Measurements from ENCODE around the gene SLC35F1.

SLC35F1 gene

GRCh38 chr6:118198746-118199145 lies 291.7 kb downstream of the SLC35F1 start:
- H3K4me3 ChIP-seq (ENCODE audit: low read depth, low read length), result no peak overlapping the region
- TF ChIP-seq, protein P1, sequence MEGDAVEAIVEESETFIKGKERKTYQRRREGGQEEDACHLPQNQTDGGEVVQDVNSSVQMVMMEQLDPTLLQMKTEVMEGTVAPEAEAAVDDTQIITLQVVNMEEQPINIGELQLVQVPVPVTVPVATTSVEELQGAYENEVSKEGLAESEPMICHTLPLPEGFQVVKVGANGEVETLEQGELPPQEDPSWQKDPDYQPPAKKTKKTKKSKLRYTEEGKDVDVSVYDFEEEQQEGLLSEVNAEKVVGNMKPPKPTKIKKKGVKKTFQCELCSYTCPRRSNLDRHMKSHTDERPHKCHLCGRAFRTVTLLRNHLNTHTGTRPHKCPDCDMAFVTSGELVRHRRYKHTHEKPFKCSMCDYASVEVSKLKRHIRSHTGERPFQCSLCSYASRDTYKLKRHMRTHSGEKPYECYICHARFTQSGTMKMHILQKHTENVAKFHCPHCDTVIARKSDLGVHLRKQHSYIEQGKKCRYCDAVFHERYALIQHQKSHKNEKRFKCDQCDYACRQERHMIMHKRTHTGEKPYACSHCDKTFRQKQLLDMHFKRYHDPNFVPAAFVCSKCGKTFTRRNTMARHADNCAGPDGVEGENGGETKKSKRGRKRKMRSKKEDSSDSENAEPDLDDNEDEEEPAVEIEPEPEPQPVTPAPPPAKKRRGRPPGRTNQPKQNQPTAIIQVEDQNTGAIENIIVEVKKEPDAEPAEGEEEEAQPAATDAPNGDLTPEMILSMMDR (IDR thresholded peaks at IDR 0.05; ENCODE audit: low read depth, low read length), result no peak

DNA sequence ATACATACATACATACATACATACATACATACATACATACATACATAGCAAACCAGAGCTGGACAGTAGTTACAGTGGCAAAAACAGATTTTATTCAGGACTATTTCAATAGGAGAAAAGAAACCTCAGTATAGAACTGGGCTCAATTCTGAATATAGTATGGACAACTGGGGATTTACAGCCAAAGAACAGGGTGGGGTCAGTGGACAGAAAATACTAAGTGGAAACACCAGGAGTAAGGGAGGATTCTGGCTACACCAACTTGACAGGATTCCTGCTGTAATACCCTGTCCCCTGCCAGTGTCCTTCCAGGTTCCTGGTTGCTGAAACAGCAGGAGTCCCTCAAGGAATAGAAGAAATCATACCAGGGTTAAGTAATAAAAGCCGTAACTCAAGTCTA lies 293.1 kb downstream of the SLC35F1 start:
- no peak overlapping the region for H3K4me3 ChIP-seq (ENCODE audit: low read depth, low read length)
- TF ChIP-seq, protein P1 (IDR thresholded peaks at IDR 0.05; ENCODE audit: low read depth, low read length), result no peak

DNA sequence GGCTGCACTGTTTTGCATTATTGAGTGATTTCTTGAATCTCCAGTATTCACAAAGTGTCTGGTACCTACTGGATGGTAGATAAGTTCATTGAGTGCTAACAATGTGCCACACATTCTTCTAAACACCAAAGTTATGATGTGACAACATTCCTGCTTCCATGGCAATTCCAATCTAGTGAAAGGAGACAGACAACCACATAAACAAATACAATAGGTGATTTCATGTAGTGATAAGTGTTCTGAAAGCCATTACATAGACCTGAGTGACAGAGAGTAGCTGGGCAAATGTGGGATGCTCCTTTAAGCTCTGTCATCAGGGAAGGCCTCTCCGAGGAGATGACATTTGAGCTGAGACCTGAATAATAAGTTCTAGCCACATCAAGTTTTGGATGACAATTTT lies 295.5 kb downstream of the SLC35F1 start:
- TF ChIP-seq, protein P1 (IDR thresholded peaks at IDR 0.05; ENCODE audit: low read depth, low read length), result no peak
- no peak overlapping the region for H3K4me3 ChIP-seq (ENCODE audit: low read depth, low read length)

DNA sequence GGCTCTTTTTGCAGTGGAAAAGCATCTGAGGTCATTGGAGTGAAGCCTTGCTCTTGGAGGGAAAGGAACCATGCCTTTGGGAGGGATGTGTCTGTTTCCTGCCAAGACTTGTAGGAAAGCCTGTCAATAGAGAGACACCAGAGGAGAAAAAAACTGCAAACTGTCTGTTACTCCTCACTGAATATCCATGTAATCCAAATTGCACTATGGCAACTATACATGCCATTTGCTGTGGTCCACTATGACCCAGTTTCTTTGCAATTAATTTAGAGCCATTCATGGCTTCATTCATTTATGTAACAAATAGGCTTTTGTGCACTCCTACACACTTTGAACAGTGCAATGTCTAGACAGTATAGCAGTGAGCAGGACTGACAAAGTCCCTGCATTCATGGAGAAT lies 296.5 kb downstream of the SLC35F1 start:
- TF ChIP-seq, protein P1 (IDR thresholded peaks at IDR 0.05; ENCODE audit: low read depth, low read length), result no peak
- no peak overlapping the region for H3K4me3 ChIP-seq (ENCODE audit: low read depth, low read length)

GRCh38 chr6:118206221-118206620 lies 299.2 kb downstream of the SLC35F1 start:
- TF ChIP-seq, protein P1 (IDR thresholded peaks at IDR 0.05; ENCODE audit: low read depth, low read length), result no peak
- H3K4me3 ChIP-seq (ENCODE audit: low read depth, low read length), result no peak overlapping the region

- H3K4me3 ChIP-seq (ENCODE audit: low read depth, low read length), result no peak overlapping the region
- TF ChIP-seq, protein P1 (IDR thresholded peaks at IDR 0.05; ENCODE audit: low read depth, low read length), result no peak
Measured at GRCh38 chr6:118207947-118208346, 300.9 kb downstream of the SLC35F1 start.

DNA sequence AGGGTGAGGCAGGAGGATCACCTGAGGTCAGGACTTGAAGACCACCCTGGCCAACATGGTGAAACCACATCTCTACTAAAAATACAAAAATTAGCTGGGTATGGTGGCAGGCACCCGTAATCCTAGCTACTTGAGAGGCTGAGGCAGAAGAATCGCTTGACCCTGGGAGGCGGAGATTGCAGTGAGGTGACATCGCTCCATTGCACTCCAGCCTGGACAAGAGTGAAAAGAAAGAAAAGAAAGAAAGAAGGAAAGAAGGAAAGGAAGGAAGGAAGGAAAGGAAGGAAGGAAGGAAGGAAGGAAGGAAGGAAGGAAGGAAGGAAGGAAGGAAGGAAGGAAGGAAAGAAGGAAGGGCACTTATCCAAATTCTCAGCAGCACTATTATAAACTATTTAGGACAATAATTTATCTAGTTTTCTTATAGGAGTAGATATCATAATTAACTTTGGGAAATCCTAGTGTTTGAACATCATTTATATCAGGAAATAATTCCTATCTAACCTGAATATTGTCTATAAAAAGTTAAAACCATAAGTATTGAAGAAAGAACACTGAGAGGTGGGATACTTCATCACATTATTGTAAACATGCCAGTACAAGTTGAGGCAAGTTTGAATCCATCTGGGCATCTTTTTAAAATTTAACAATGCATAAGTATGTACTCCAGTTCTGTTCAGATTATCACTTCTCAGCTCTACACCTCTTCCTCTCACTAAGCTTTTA lies 305.5 kb downstream of the SLC35F1 start:
- no peak overlapping the region for H3K4me3 ChIP-seq (ENCODE audit: low read depth, low read length)
- TF ChIP-seq, protein P1 (IDR thresholded peaks at IDR 0.05; ENCODE audit: low read depth, low read length), result no peak
